HEK293 (cell line): Measurements from ENCODE around the gene PAX9.

Experiments used
- CTCF ChIA-PET: fragments of 350-600 bp; formaldehyde crosslinking; extraction: SDS; loops from one replicate; lab custom pipeline; 2021; ENCODE audit warnings: antibody characterized with exemption; lab: Yijun Ruan, JAX
- POLR2A ChIA-PET: fragments of 300-600 bp; formaldehyde crosslinking; extraction: SDS; loops from one replicate; lab custom pipeline; 2020; ENCODE audit warnings: antibody characterized with exemption, inconsistent platforms; lab: Yijun Ruan, JAX
- H3K27ac ChIP-seq: fragments of 200-500 bp; sonication (Bioruptor generic); 2 replicates; pipeline ENCODE4 v1.5.1; 2014; ENCODE audit warnings: low read depth, low read length, control low read depth, inconsistent platforms; ENCODE audit errors: extremely low read depth
- H3K36me3 ChIP-seq, 2 experiments: fragments of 200-500 bp in 1 of 2; sonication (Bioruptor generic) in 1 of 2; 1 replicate in 1 of 2; 2 replicates in 1 of 2; pipeline ENCODE4 v1.5.1; 2014 to 2017; ENCODE audit warnings: inconsistent platforms in 2 of 2, low read length in 2 of 2; ENCODE audit not compliant: control insufficient read depth in 2 of 2, insufficient read depth in 1 of 2
- H3K4me1 ChIP-seq: fragments of 200-500 bp; sonication (Bioruptor generic); 2 replicates; pipeline ENCODE4 v1.5.1; 2014; ENCODE audit warnings: mild to moderate bottlenecking, low read length, inconsistent platforms; ENCODE audit not compliant: control insufficient read depth, insufficient read depth
- H3K4me3 ChIP-seq: 2 replicates; pipeline ENCODE4 v1.5.1; 2011; ENCODE audit warnings: low read depth, mild to moderate bottlenecking, control low read depth, low read length, moderate library complexity
- H3K9me3 ChIP-seq: fragments of 200-500 bp; sonication (Bioruptor generic); 2 replicates; pipeline ENCODE4 v1.5.1; 2014; ENCODE audit warnings: low read depth, low read length, inconsistent platforms; ENCODE audit not compliant: control insufficient read depth, insufficient read depth
- BCL11B ChIP-seq: fragments of 450-650 bp; formaldehyde crosslinking; IDR thresholded peaks from 2 replicates; pipeline ENCODE4 v1.5.1; 2016; ENCODE audit warnings: low read depth, missing biosample characterization, missing genetic modification characterization
- GLI4 ChIP-seq: fragments of 450-650 bp; formaldehyde crosslinking; IDR thresholded peaks from 2 replicates; pipeline ENCODE4 v1.5.1; 2016; ENCODE audit warnings: missing biosample characterization, missing genetic modification characterization
- GLIS1 ChIP-seq: fragments of 450-650 bp; formaldehyde crosslinking; IDR thresholded peaks from 2 replicates; pipeline ENCODE4 v1.5.1; 2016; ENCODE audit warnings: missing biosample characterization, missing genetic modification characterization
- RBAK ChIP-seq: fragments of 450-650 bp; formaldehyde crosslinking; IDR thresholded peaks from 2 replicates; pipeline ENCODE4 v1.5.1; 2016; ENCODE audit warnings: missing biosample characterization, missing genetic modification characterization
- SP3 ChIP-seq: fragments of 450-650 bp; formaldehyde crosslinking; IDR thresholded peaks from 2 replicates; pipeline ENCODE4 v1.5.1; 2016; ENCODE audit warnings: missing biosample characterization, missing genetic modification characterization
- WT1 ChIP-seq: fragments of 450-650 bp; formaldehyde crosslinking; IDR thresholded peaks from 2 replicates; pipeline ENCODE4 v1.5.1; 2016; ENCODE audit warnings: missing biosample characterization, missing genetic modification characterization
- ZNF202 ChIP-seq: fragments of 450-650 bp; formaldehyde crosslinking; IDR thresholded peaks from 2 replicates; pipeline ENCODE4 v1.5.1; 2016; ENCODE audit warnings: missing biosample characterization, missing genetic modification characterization, borderline replicate concordance
- ZNF311 ChIP-seq: fragments of 450-650 bp; formaldehyde crosslinking; IDR thresholded peaks from 2 replicates; pipeline ENCODE4 v1.5.1; 2017; ENCODE audit warnings: missing biosample characterization, missing genetic modification characterization, borderline replicate concordance
- ZNF366 ChIP-seq: fragments of 450-650 bp; formaldehyde crosslinking; conservative IDR thresholded peaks from 2 replicates; pipeline ENCODE4 v1.5.1; 2016; ENCODE audit warnings: missing biosample characterization, missing genetic modification characterization
- ZNF544 ChIP-seq: fragments of 450-650 bp; formaldehyde crosslinking; IDR thresholded peaks from 2 replicates; pipeline ENCODE4 v1.5.0; 2017; ENCODE audit warnings: missing biosample characterization, missing genetic modification characterization
- ZNF629 ChIP-seq: fragments of 450-650 bp; formaldehyde crosslinking; IDR thresholded peaks from 2 replicates; pipeline ENCODE4 v1.5.1; 2017; ENCODE audit warnings: missing biosample characterization, missing genetic modification characterization
- ZNF660 ChIP-seq: fragments of 450-650 bp; IDR thresholded peaks from 2 replicates; pipeline ENCODE4 v1.5.1; 2018; ENCODE audit warnings: missing biosample characterization, mild to moderate bottlenecking, missing genetic modification characterization
- ZNF670 ChIP-seq: fragments of 450-650 bp; formaldehyde crosslinking; IDR thresholded peaks from 2 replicates; pipeline ENCODE4 v1.5.1; 2016; ENCODE audit warnings: missing biosample characterization, missing genetic modification characterization, low read depth
- ZNF776 ChIP-seq: fragments of 450-650 bp; formaldehyde crosslinking; IDR thresholded peaks from 2 replicates; pipeline ENCODE4 v1.5.0; 2017; ENCODE audit warnings: missing biosample characterization, missing genetic modification characterization, borderline replicate concordance
- ZNF791 ChIP-seq: fragments of 450-650 bp; formaldehyde crosslinking; IDR thresholded peaks from 2 replicates; pipeline ENCODE4 v1.5.1; 2016; ENCODE audit warnings: missing biosample characterization, missing genetic modification characterization
- TF ChIP-seq, protein P1 (sequence below): fragments of 450-650 bp; formaldehyde crosslinking; IDR thresholded peaks from 2 replicates; pipeline ENCODE4; 2016; ENCODE audit warnings: missing biosample characterization, missing genetic modification characterization
- TF ChIP-seq, protein P2 (sequence below): IDR thresholded peaks from 2 replicates; pipeline ENCODE4 v1.6.1; 2011; ENCODE audit warnings: mild to moderate bottlenecking, low read depth, low read length, borderline replicate concordance
- TF ChIP-seq, protein P3 (sequence below): fragments of 450-650 bp; IDR thresholded peaks from 2 replicates; pipeline ENCODE4 v1.5.1; 2018; ENCODE audit warnings: missing biosample characterization, missing genetic modification characterization
- TF ChIP-seq, protein P4 (sequence below): fragments of 450-650 bp; formaldehyde crosslinking; IDR thresholded peaks from 2 replicates; pipeline ENCODE4 v1.5.1; 2016; ENCODE audit warnings: missing biosample characterization, missing genetic modification characterization
- TF ChIP-seq, protein P5 (sequence below): fragments of 450-650 bp; formaldehyde crosslinking; IDR thresholded peaks from 2 replicates; pipeline ENCODE4 v1.5.1; 2016; ENCODE audit warnings: missing biosample characterization, missing genetic modification characterization
- TF ChIP-seq, protein P6 (sequence below): fragments of 450-650 bp; formaldehyde crosslinking; IDR thresholded peaks from 2 replicates; pipeline ENCODE4 v1.5.1; 2017; ENCODE audit warnings: missing biosample characterization, missing genetic modification characterization
- TF ChIP-seq, protein P7 (sequence below): fragments of 450-650 bp; formaldehyde crosslinking; IDR thresholded peaks from 2 replicates; pipeline ENCODE4 v1.5.1; 2017; ENCODE audit warnings: missing biosample characterization, missing genetic modification characterization

PAX9 gene

DNA sequence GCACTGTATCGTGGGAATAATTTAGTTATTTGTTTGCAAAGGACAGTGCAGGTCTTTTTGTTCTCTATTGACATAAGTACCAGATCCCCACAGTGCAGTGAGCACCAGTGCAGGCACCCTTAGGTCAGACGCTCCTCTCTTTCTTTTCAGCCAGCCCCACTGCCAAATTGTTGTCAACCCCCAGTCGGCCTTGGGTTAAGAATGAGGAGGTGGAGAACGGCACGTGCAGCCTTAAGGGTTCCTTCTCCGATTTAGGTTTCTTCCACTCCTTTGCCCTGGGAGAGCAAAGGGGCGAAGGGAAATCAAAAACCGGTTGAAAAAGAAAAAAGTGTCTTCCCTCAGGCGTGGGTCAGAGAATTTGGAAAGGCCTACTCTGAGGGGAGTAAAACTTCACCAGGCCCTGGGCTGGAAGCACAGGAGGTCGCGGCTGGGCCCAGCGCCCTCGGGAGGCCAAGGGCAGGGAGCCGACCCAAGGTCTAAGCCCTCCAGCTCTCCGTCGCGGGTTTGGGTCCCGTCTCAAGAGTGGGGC is 4.3 kb downstream of the PAX9 start (continued):
- TF ChIP-seq WT1 (tag by site-specific recombination): no peak
- TF ChIP-seq ZNF311 (tag by site-specific recombination): no peak
- no peak for TF ChIP-seq ZNF670 (tag by site-specific recombination)
- TF ChIP-seq, protein P1, sequence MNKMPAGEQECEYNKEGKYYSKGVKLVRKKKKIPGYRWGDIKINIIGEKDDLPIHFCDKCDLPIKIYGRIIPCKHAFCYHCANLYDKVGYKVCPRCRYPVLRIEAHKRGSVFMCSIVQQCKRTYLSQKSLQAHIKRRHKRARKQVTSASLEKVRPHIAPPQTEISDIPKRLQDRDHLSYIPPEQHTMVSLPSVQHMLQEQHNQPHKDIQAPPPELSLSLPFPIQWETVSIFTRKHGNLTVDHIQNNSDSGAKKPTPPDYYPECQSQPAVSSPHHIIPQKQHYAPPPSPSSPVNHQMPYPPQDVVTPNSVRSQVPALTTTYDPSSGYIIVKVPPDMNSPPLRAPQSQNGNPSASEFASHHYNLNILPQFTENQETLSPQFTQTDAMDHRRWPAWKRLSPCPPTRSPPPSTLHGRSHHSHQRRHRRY (tag by site-specific recombination): no peak
- no peak for TF ChIP-seq ZNF629 (tag by site-specific recombination)
- no peak for TF ChIP-seq ZNF660 (tag by site-specific recombination)

DNA sequence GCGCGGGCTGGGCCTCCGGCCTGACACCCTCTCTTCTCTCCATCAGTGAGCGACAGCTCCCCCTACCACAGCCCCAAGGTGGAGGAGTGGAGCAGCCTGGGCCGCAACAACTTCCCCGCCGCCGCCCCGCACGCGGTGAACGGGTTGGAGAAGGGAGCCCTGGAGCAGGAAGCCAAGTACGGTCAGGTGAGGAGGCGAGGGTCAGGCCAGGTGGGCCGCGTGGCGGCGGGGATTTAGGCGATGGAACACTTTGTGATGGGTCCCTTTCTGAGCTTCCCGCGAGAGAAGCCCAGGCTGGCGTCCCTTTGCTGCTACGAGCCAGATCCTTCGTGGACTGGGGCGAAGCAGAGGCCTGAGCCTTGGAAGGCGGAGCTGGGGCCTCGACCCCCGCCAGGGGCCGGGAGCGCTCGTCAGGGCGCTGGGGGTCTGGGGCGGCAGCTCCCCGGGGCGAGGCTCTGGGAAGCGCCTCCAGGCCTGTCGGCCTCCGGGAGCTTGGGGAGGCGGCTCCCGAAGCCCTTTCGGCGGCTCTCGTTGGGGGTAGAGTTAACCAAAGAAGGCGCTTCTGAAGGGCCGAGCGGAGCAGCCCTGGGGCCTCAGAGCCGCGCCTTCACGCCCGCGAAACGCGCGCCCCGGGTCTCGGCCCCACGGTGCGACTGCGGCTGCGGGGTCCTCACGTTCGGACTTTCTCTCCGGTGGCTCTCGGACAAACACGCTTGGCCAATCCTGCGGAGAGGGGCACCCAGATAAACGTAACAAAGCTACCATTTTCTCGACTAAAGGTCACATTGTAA is 5.0 kb downstream of the PAX9 start:
- TF ChIP-seq ZNF776 (tag by site-specific recombination) (no peak), ZNF202 (peak; percentile 87), RBAK (tag by site-specific recombination) (no peak), GLIS1 (tag by site-specific recombination) (no peak)
- TF ChIP-seq, protein P2, sequence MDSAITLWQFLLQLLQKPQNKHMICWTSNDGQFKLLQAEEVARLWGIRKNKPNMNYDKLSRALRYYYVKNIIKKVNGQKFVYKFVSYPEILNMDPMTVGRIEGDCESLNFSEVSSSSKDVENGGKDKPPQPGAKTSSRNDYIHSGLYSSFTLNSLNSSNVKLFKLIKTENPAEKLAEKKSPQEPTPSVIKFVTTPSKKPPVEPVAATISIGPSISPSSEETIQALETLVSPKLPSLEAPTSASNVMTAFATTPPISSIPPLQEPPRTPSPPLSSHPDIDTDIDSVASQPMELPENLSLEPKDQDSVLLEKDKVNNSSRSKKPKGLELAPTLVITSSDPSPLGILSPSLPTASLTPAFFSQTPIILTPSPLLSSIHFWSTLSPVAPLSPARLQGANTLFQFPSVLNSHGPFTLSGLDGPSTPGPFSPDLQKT: no peak
- TF ChIP-seq, all 188 proteins: peak for 1
- H3K36me3 ChIP-seq: peaks cover 15 to 29% of the 10 kb centered on the region in 2 experiments
- no peak overlapping the region for H3K27ac ChIP-seq
- no peaks in the 10 kb centered on the region for H3K9me3 ChIP-seq
- POLR2A ChIA-PET: no interaction called here
- no peak overlapping the region for H3K4me3 ChIP-seq
- CTCF ChIA-PET: no interaction called here
- peaks cover 19% of the 10 kb centered on the region for H3K4me1 ChIP-seq

DNA sequence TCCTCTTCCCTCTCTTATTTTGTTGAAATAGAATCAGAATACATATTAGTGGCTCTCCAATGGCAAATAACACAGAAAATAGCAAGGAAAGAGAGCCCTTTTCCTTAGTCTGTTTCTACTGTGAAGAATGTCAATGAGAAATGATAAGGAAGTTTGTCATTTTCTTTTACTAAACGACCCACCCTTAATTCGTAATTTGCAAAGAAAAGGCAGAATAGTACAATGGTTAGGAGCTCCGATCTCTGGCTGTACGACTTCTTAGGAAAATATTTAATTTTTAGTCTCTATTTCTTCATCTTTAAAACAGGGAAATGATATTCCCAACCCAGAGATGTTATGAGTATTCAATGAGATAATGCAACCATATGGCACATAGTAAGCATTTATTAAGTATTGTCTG is 6.0 kb downstream of the PAX9 start:
- H3K4me3 ChIP-seq: no peak overlapping the region
- TF ChIP-seq, protein P3, sequence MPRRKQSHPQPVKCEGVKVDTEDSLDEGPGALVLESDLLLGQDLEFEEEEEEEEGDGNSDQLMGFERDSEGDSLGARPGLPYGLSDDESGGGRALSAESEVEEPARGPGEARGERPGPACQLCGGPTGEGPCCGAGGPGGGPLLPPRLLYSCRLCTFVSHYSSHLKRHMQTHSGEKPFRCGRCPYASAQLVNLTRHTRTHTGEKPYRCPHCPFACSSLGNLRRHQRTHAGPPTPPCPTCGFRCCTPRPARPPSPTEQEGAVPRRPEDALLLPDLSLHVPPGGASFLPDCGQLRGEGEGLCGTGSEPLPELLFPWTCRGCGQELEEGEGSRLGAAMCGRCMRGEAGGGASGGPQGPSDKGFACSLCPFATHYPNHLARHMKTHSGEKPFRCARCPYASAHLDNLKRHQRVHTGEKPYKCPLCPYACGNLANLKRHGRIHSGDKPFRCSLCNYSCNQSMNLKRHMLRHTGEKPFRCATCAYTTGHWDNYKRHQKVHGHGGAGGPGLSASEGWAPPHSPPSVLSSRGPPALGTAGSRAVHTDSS (tag by site-specific recombination): no peak
- TF ChIP-seq RBAK (tag by site-specific recombination) (no peak), ZNF776 (tag by site-specific recombination) (no peak), ZNF366 (tag by site-specific recombination) (no peak), SP3 (tag by site-specific recombination) (no peak), ZNF791 (tag by site-specific recombination) (no peak), GLI4 (tag by site-specific recombination) (no peak), ZNF544 (tag by site-specific recombination) (no peak), BCL11B (tag by site-specific recombination) (no peak)
- TF ChIP-seq, protein P4, sequence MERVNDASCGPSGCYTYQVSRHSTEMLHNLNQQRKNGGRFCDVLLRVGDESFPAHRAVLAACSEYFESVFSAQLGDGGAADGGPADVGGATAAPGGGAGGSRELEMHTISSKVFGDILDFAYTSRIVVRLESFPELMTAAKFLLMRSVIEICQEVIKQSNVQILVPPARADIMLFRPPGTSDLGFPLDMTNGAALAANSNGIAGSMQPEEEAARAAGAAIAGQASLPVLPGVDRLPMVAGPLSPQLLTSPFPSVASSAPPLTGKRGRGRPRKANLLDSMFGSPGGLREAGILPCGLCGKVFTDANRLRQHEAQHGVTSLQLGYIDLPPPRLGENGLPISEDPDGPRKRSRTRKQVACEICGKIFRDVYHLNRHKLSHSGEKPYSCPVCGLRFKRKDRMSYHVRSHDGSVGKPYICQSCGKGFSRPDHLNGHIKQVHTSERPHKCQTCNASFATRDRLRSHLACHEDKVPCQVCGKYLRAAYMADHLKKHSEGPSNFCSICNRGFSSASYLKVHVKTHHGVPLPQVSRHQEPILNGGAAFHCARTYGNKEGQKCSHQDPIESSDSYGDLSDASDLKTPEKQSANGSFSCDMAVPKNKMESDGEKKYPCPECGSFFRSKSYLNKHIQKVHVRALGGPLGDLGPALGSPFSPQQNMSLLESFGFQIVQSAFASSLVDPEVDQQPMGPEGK: no peak
- TF ChIP-seq, protein P5, sequence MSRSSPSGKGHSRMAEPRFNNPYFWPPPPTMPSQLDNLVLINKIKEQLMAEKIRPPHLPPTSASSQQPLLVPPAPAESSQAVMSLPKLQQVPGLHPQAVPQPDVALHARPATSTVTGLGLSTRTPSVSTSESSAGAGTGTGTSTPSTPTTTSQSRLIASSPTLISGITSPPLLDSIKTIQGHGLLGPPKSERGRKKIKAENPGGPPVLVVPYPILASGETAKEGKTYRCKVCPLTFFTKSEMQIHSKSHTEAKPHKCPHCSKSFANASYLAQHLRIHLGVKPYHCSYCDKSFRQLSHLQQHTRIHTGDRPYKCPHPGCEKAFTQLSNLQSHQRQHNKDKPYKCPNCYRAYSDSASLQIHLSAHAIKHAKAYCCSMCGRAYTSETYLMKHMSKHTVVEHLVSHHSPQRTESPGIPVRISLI (tag by site-specific recombination): no peak
- TF ChIP-seq, protein P6, sequence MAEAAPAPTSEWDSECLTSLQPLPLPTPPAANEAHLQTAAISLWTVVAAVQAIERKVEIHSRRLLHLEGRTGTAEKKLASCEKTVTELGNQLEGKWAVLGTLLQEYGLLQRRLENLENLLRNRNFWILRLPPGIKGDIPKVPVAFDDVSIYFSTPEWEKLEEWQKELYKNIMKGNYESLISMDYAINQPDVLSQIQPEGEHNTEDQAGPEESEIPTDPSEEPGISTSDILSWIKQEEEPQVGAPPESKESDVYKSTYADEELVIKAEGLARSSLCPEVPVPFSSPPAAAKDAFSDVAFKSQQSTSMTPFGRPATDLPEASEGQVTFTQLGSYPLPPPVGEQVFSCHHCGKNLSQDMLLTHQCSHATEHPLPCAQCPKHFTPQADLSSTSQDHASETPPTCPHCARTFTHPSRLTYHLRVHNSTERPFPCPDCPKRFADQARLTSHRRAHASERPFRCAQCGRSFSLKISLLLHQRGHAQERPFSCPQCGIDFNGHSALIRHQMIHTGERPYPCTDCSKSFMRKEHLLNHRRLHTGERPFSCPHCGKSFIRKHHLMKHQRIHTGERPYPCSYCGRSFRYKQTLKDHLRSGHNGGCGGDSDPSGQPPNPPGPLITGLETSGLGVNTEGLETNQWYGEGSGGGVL (tag by site-specific recombination): no peak
- TF ChIP-seq, protein P7, sequence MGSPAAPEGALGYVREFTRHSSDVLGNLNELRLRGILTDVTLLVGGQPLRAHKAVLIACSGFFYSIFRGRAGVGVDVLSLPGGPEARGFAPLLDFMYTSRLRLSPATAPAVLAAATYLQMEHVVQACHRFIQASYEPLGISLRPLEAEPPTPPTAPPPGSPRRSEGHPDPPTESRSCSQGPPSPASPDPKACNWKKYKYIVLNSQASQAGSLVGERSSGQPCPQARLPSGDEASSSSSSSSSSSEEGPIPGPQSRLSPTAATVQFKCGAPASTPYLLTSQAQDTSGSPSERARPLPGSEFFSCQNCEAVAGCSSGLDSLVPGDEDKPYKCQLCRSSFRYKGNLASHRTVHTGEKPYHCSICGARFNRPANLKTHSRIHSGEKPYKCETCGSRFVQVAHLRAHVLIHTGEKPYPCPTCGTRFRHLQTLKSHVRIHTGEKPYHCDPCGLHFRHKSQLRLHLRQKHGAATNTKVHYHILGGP: no peak

More for the DNA sequence above, 6.0 kb downstream of the PAX9 start:
- Histone ChIP-seq H3K27ac (no peak overlapping the region), H3K9me3 (no peaks in the 10 kb centered on the region), H3K4me1 (peaks cover 22% of the 10 kb centered on the region), H3K36me3 (peaks cover 15 to 29% of the 10 kb centered on the region in 2 experiments)
- CTCF ChIA-PET: interaction anchor here (0.7 to 1.3 kb wide), 2 partner anchors 11 to 12 kb away, joined by 3 read pairs; no protein-coding TSS in a partner anchor
- POLR2A ChIA-PET: no interaction called here
